ENCODE measurements around the gene EVI5. TPM values are rescaled to one million over a fixed set of nuclear protein-coding genes. Genes with fewer than 3 reads are reported as not detected.

The EVI5 gene
- total RNA-seq, 1 experiment from 2014 or later: 12.8 TPM

- Histone ChIP-seq H3K36me3 (no peaks in the 10 kb centered on the region), H3K9me3 (no peaks in the 10 kb centered on the region), H3K4me3 (no peak overlapping the region), H3K27me3 (no peaks in the 10 kb centered on the region)
- no peak for DNase-seq
These were observed 289.4 kb downstream of the EVI5 start for GRCh38 chr1:92495392-92496063.

- H3K27me3 ChIP-seq: no peaks in the 10 kb centered on the region
- H3K36me3 ChIP-seq: no peaks in the 10 kb centered on the region
- H3K4me3 ChIP-seq: no peak overlapping the region
- H3K9me3 ChIP-seq: no peaks in the 10 kb centered on the region
- no peak for DNase-seq
These were observed 290.3 kb downstream of the EVI5 start for GRCh38 chr1:92494485-92495141.

- Histone ChIP-seq H3K9me3 (no peaks in the 10 kb centered on the region), H3K4me3 (no peak overlapping the region), H3K36me3 (no peaks in the 10 kb centered on the region), H3K27me3 (peaks cover 2% of the 10 kb centered on the region; the same call in 1 of the 2 replicates)
- no peak for DNase-seq
These were observed 291.8 kb downstream of the EVI5 start for GRCh38 chr1:92493139-92493538.

GRCh38 chr1:92488832-92489231 lies 296.1 kb downstream of the EVI5 start:
- no peaks in the 10 kb centered on the region for H3K36me3 ChIP-seq
- DNase-seq: no peak
- no peak overlapping the region for H3K4me3 ChIP-seq
- peaks cover 37% of the 10 kb centered on the region for H3K27me3 ChIP-seq
- no peaks in the 10 kb centered on the region for H3K9me3 ChIP-seq

- Histone ChIP-seq H3K36me3 (no peaks in the 10 kb centered on the region), H3K9me3 (no peaks in the 10 kb centered on the region), H3K4me3 (no peak overlapping the region), H3K27me3 (peaks cover 41% of the 10 kb centered on the region)
- no peak for DNase-seq
These were observed 296.5 kb downstream of the EVI5 start for GRCh38 chr1:92488416-92488815.

GRCh38 chr1:92487078-92487605 lies 297.8 kb downstream of the EVI5 start:
- Histone ChIP-seq H3K9me3 (no peaks in the 10 kb centered on the region), H3K36me3 (no peaks in the 10 kb centered on the region), H3K27me3 (peaks cover 54% of the 10 kb centered on the region), H3K4me3 (no peak overlapping the region)
- DNase-seq: no peak

GRCh38 chr1:92486251-92487077 lies 298.4 kb downstream of the EVI5 start, which contains the start of gene GFI1:
Gene GFI1, minus strand, starts transcription at chr1:92486925. Its CDS starts 3,438 bp downstream, at chr1:92483487.
- DNase-seq: peak; percentile 36

GRCh38 chr1:92485381-92486250 lies 299.3 kb downstream of the EVI5 start:
- H3K27me3 ChIP-seq: peaks cover 57% of the 10 kb centered on the region
- peak; percentile 49 for DNase-seq

More at GRCh38 chr1:92486251-92487077, 298.4 kb downstream of the EVI5 start, which contains the start of gene GFI1:
- Histone ChIP-seq H3K4me3 (peak within 1 kb of the TSS; percentile 39), H3K27me3 (peaks cover 57% of the 10 kb centered on the region), H3K9me3 (no peaks in the 10 kb centered on the region), H3K36me3 (no peaks in the 10 kb centered on the region)

GRCh38 chr1:92484472-92485380 lies 300.2 kb downstream of the EVI5 start:
- DNase-seq: no peak
- H3K27me3 ChIP-seq: peaks cover 57% of the 10 kb centered on the region
- H3K36me3 ChIP-seq: no peaks in the 10 kb centered on the region
- peak overlapping the region; percentile 39 for H3K4me3 ChIP-seq
- H3K9me3 ChIP-seq: no peaks in the 10 kb centered on the region

More at GRCh38 chr1:92485381-92486250, 299.3 kb downstream of the EVI5 start:
- H3K9me3 ChIP-seq: no peaks in the 10 kb centered on the region
- peak overlapping the region; percentile 39 for H3K4me3 ChIP-seq
- H3K36me3 ChIP-seq: no peaks in the 10 kb centered on the region

GRCh38 chr1:92483610-92484471 lies 301.1 kb downstream of the EVI5 start:
- Histone ChIP-seq H3K4me3 (no peak overlapping the region), H3K36me3 (no peaks in the 10 kb centered on the region), H3K27me3 (peaks cover 57% of the 10 kb centered on the region), H3K9me3 (no peaks in the 10 kb centered on the region)
- DNase-seq: no peak

GRCh38 chr1:92482665-92483609 lies 302.0 kb downstream of the EVI5 start:
- H3K4me3 ChIP-seq: peak overlapping the region; percentile 18
- H3K27me3 ChIP-seq: peaks cover 53% of the 10 kb centered on the region
- DNase-seq: no peak
- no peaks in the 10 kb centered on the region for H3K36me3 ChIP-seq
- no peaks in the 10 kb centered on the region for H3K9me3 ChIP-seq

- Histone ChIP-seq H3K36me3 (no peaks in the 10 kb centered on the region), H3K9me3 (no peaks in the 10 kb centered on the region), H3K4me3 (peak overlapping the region; percentile 18), H3K27me3 (peaks cover 45% of the 10 kb centered on the region)
- no peak for DNase-seq
These were observed 302.8 kb downstream of the EVI5 start for GRCh38 chr1:92481971-92482664.

- H3K4me3 ChIP-seq: no peak overlapping the region
- peaks cover 43% of the 10 kb centered on the region for H3K27me3 ChIP-seq
- DNase-seq: no peak
- H3K9me3 ChIP-seq: no peaks in the 10 kb centered on the region
- H3K36me3 ChIP-seq: no peaks in the 10 kb centered on the region
These were observed 303.3 kb downstream of the EVI5 start for GRCh38 chr1:92481599-92481925.
